Muscle of leg (tissue), 11 donors: ENCODE data around the gene CDK6. TPM values are rescaled to one million over a fixed set of nuclear protein-coding genes. Genes with fewer than 3 reads are reported as not detected.

Source experiments
- DNase-seq: peaks from one replicate; pipeline ENCODE4 v3.0.0; 2013
- H3K27ac ChIP-seq: one replicate; pipeline ENCODE4 v1.5.1; 2013; ENCODE audit warnings: mild to moderate bottlenecking, low read length, control low read depth
- H3K27me3 ChIP-seq: one replicate; pipeline ENCODE4 v1.6.1; 2013; ENCODE audit warnings: low read length; ENCODE audit not compliant: control insufficient read depth, insufficient read depth
- H3K36me3 ChIP-seq: one replicate; pipeline ENCODE4 v1.6.1; 2013; ENCODE audit warnings: low read length; ENCODE audit not compliant: control insufficient read depth, insufficient read depth
- H3K4me1 ChIP-seq: one replicate; pipeline ENCODE4 v1.6.1; 2013; ENCODE audit warnings: low read length; ENCODE audit not compliant: control insufficient read depth, insufficient read depth
- H3K4me3 ChIP-seq: one replicate; pipeline ENCODE4 v1.5.1; 2013; ENCODE audit warnings: low read length, control low read depth
- H3K9me3 ChIP-seq: replicated peaks from 2 replicates; pipeline ENCODE4 v1.6.1; 2013; ENCODE audit warnings: low read depth, low read length; ENCODE audit not compliant: control insufficient read depth
- WGBS: methylation state at CpG from one replicate; pipeline ENCODE4 v1.1.5; 2013; ENCODE audit warnings: missing lambda C conversion rate; ENCODE audit not compliant: insufficient coverage; 5-methylcytosine and 5-hydroxymethylcytosine counted together
- polyA plus RNA-seq, 8 donors: library from polyadenylated mRNA; unstranded; fragments of 120-200 nt; gene quantifications; one replicate each; pipeline versions ENCODE4 v1.2.1 to v1.2.3, GENCODE V29; 2013; ENCODE audit warnings: inconsistent platforms in 1 of 8, low replicate concordance in 1 of 8; ENCODE audit not compliant: insufficient read length in 8 of 8, insufficient read depth in 1 of 8
- total RNA-seq: library from RNA; stranded (reverse); fragments of 120-200 nt; gene quantifications from one replicate; pipeline ENCODE4 v1.2.4, GENCODE V29; 2013

Gene CDK6
- total and polyA plus RNA-seq, 9 donors, result 36.4 to 77.0 (median 54.0) TPM

DNA sequence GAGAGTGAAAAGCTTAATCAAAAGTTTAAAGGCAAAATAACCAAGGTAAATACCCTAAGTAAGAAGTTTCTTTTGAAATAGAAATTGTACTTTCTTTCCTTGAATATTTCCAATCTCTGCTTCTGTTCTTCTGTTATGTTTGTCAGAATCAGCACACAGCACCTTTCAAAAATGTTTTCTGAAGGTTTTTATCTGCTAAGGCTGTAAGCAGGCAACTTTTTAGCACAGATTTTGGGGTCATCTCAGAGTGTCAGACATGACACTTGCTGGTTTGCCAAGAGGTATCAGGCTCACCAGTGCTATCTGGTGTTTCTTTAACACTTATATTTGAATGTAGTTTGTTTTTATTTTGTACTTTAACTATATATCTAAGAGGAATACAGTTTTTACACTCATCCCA lies 94.2 kb downstream of the CDK6 start:
- Histone ChIP-seq H3K36me3 (no peaks in the 10 kb centered on the region), H3K4me1 (no peaks in the 10 kb centered on the region), H3K4me3 (no peak overlapping the region), H3K27me3 (no peaks in the 10 kb centered on the region), H3K9me3 (no peaks in the 10 kb centered on the region), H3K27ac (no peak overlapping the region)
- no peak for DNase-seq

- DNase-seq, result no peak
- WGBS, result 54% methylated on average over 2 of the region's 6 CpGs
These were observed 95.7 kb downstream of the CDK6 start for GRCh38 chr7:92740700-92741126.

DNA sequence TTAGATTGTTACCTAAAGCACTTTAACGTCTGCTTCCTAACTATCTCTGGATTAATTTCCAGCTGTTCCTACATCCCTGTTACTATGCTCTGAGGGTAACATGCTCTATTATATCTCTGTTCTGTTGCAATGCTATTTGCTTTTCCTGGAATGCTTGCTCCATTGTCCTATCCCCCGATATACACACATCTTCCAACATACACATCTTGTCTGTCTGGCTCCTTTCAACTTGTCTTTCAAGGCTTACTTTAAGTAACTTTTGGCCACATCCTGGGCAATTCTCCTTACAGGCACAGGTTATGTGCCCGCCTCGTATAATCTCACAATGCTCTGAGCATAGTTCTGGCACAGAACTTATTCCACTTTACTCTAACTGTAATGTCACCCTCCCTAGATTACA lies 96.2 kb downstream of the CDK6 start:
- H3K27me3 ChIP-seq, result no peaks in the 10 kb centered on the region
- H3K27ac ChIP-seq, result no peak overlapping the region
- H3K4me3 ChIP-seq, result no peak overlapping the region
- H3K36me3 ChIP-seq, result no peaks in the 10 kb centered on the region
- H3K4me1 ChIP-seq, result no peaks in the 10 kb centered on the region
- no peaks in the 10 kb centered on the region for H3K9me3 ChIP-seq
- DNase-seq, result no peak
- WGBS, result 90% methylated on average over 1 of the region's 4 CpGs

More at GRCh38 chr7:92740700-92741126, 95.7 kb downstream of the CDK6 start:
- H3K27me3 ChIP-seq, result no peaks in the 10 kb centered on the region
- H3K4me1 ChIP-seq, result no peaks in the 10 kb centered on the region
- H3K27ac ChIP-seq, result no peak overlapping the region
- H3K36me3 ChIP-seq, result no peaks in the 10 kb centered on the region
- no peak overlapping the region for H3K4me3 ChIP-seq
- no peaks in the 10 kb centered on the region for H3K9me3 ChIP-seq

GRCh38 chr7:92739091-92739490 lies 97.3 kb downstream of the CDK6 start:
- no peaks in the 10 kb centered on the region for H3K4me1 ChIP-seq
- no peaks in the 10 kb centered on the region for H3K9me3 ChIP-seq
- no peak overlapping the region for H3K27ac ChIP-seq
- no peak for DNase-seq
- no peaks in the 10 kb centered on the region for H3K27me3 ChIP-seq
- H3K36me3 ChIP-seq, result no peaks in the 10 kb centered on the region
- no peak overlapping the region for H3K4me3 ChIP-seq

DNA sequence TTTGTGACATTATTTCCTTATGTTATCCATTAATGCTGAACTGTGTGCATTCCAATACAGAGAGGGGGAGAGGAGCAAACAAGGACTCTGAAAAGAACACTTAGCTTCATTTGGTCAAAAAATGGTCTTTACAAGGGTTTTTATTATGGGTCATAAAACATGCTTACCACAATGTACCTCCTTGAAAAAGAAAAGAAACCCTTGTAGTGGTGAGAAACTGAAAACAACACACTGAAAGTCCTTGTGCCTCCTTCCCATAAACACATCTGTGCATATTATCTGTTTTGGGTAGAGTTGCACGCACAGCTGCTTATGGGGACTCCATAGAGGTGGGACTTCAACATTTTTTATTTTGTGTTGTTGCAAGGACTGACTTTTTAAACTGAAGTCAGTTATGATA lies 98.7 kb downstream of the CDK6 start:
- Histone ChIP-seq H3K4me1 (no peaks in the 10 kb centered on the region), H3K4me3 (no peak overlapping the region), H3K36me3 (no peaks in the 10 kb centered on the region), H3K27me3 (no peaks in the 10 kb centered on the region), H3K9me3 (no peaks in the 10 kb centered on the region), H3K27ac (no peak overlapping the region)
- no CpG with 5 or more reads among the region's 1 CpG for WGBS
- DNase-seq, result no peak

- Histone ChIP-seq H3K4me3 (no peak overlapping the region), H3K27ac (no peak overlapping the region), H3K9me3 (no peaks in the 10 kb centered on the region), H3K36me3 (no peaks in the 10 kb centered on the region), H3K27me3 (no peaks in the 10 kb centered on the region), H3K4me1 (peaks cover 3% of the 10 kb centered on the region)
- WGBS, result no CpG with 5 or more reads among the region's 3 CpGs
- no peak for DNase-seq
These were observed 99.5 kb downstream of the CDK6 start for GRCh38 chr7:92736870-92737269.

- no peak for DNase-seq
- H3K4me1 ChIP-seq, result peaks cover 3% of the 10 kb centered on the region
- 60% methylated on average over 1 of the region's 3 CpGs for WGBS
These were observed 100.7 kb downstream of the CDK6 start for GRCh38 chr7:92735707-92736106.

GRCh38 chr7:92732316-92733036 lies 103.9 kb downstream of the CDK6 start:
- peaks cover 4% of the 10 kb centered on the region for H3K36me3 ChIP-seq
- WGBS, result 100% methylated on average over 1 of the region's 4 CpGs
- no peak for DNase-seq
- peaks cover 3% of the 10 kb centered on the region for H3K4me1 ChIP-seq
- no peak overlapping the region for H3K4me3 ChIP-seq
- peak overlapping the region; percentile 15 for H3K27ac ChIP-seq
- H3K9me3 ChIP-seq, result no peaks in the 10 kb centered on the region
- H3K27me3 ChIP-seq, result no peaks in the 10 kb centered on the region

More at GRCh38 chr7:92735707-92736106, 100.7 kb downstream of the CDK6 start:
- no peak overlapping the region for H3K4me3 ChIP-seq
- no peaks in the 10 kb centered on the region for H3K9me3 ChIP-seq
- no peak overlapping the region for H3K27ac ChIP-seq
- peaks cover 2% of the 10 kb centered on the region for H3K36me3 ChIP-seq
- no peaks in the 10 kb centered on the region for H3K27me3 ChIP-seq

DNA sequence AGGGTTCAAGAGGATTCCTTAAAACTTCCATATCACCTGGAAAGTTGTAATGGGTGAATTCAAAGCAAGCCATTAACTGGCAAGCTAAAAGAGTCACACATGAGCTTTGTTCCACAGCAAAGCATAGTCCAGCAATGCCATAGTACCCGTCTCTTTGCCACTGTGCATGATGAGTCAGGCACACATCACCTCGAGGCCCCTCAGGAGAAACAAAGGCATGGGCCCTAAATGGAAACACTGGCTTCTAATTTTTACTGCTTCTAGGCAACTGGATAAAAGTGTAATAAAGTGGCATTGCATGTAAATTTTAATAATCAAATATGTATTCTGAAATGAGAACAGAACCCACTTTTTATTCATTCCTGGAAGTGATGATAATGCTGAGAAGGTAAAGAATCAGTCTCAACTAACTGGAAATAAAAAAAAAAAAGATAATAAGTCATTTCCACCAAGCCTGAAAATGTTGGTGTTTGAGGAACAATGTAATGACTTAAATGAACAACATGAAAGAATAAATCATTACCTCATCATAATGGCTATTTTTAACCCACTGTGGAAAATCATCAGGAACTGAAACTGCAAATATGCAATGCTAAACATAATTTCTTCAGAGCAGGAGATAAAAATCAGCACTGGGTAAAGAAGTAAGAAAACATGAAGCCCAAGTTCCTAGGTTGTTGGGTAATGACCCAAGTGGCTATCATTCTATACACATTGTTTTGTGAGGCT lies 104.9 kb downstream of the CDK6 start:
- 100% methylated on average over 1 of the region's 2 CpGs for WGBS
- peaks cover 3% of the 10 kb centered on the region for H3K4me1 ChIP-seq
- no peak overlapping the region for H3K4me3 ChIP-seq
- peak overlapping the region; percentile 17 for H3K27ac ChIP-seq
- no peaks in the 10 kb centered on the region for H3K9me3 ChIP-seq
- peak; percentile 80 for DNase-seq
- H3K27me3 ChIP-seq, result no peaks in the 10 kb centered on the region
- H3K36me3 ChIP-seq, result peaks cover 4% of the 10 kb centered on the region

- 42% methylated on average over 2 of the region's 3 CpGs for WGBS
These were observed 105.6 kb downstream of the CDK6 start for GRCh38 chr7:92730808-92731207.

More at GRCh38 chr7:92730808-92731207, 105.6 kb downstream of the CDK6 start:
- peaks cover 3% of the 10 kb centered on the region for H3K4me1 ChIP-seq
- H3K27me3 ChIP-seq, result no peaks in the 10 kb centered on the region
- no peak overlapping the region for H3K4me3 ChIP-seq
- H3K27ac ChIP-seq, result no peak overlapping the region
- H3K36me3 ChIP-seq, result peaks cover 4% of the 10 kb centered on the region
- no peaks in the 10 kb centered on the region for H3K9me3 ChIP-seq
- no peak for DNase-seq
